H1 (cell line): ENCODE data around the gene PIK3R3. TPM values are rescaled to one million over a fixed set of nuclear protein-coding genes. Genes with fewer than 3 reads are reported as not detected.

Experiments
- CTCF ChIA-PET: fragments of 300-600 bp; sonication (Branson Sonifier 250); formaldehyde crosslinking; loops from one replicate; lab custom pipeline; 2021; ENCODE audit not compliant: partially characterized antibody; lab: Charles Lee
- POLR2A ChIA-PET: fragments of 300-600 bp; sonication (Branson Sonifier 250); formaldehyde crosslinking; loops from one replicate; lab custom pipeline; 2021; ENCODE audit warnings: inconsistent platforms; ENCODE audit not compliant: partially characterized antibody; lab: Charles Lee
- DNase-seq, 2 experiments: peaks; one replicate each; pipeline versions ENCODE4 v3.0.0 to v3.0.0-alpha.2; 2010 to 2022; ENCODE audit warnings: low spot score in 2 of 2, low read depth in 1 of 2, mixed read lengths in 1 of 2
- FAIRE-seq: peaks from 2 replicates; lab custom pipeline; 2011; peaks lifted over from hg19 to GRCh38; lab: Jason Lieb, UNC
- H2AFZ ChIP-seq: 2 replicates; pipeline ENCODE4 v1.8.1; 2012; ENCODE audit warnings: low read length, inconsistent platforms
- H2AK5ac ChIP-seq: 2 replicates; pipeline ENCODE4 v1.6.1; 2013; ENCODE audit warnings: low read depth, low read length
- H2BK120ac ChIP-seq: replicated peaks from 2 replicates; pipeline ENCODE3; 2013; ENCODE audit warnings: low read depth, low read length, inconsistent platforms
- H2BK12ac ChIP-seq: 2 replicates; pipeline ENCODE4 v1.6.1; 2013; ENCODE audit warnings: low read depth, low read length
- H2BK15ac ChIP-seq: 2 replicates; pipeline ENCODE4 v1.6.1; 2013; ENCODE audit warnings: low read length
- H2BK20ac ChIP-seq: 2 replicates; pipeline ENCODE4 v1.6.1; 2013; ENCODE audit warnings: low read length
- H2BK5ac ChIP-seq: 2 replicates; pipeline ENCODE4 v1.6.1; 2013; ENCODE audit warnings: low read depth, low read length
- H3K14ac ChIP-seq: 2 replicates; pipeline ENCODE4 v1.6.1; 2013; ENCODE audit warnings: inconsistent platforms; ENCODE audit not compliant: insufficient read length
- H3K18ac ChIP-seq: 2 replicates; pipeline ENCODE4 v1.6.1; 2013; ENCODE audit warnings: low read length; ENCODE audit errors: extremely low read depth
- H3K23ac ChIP-seq: 2 replicates; pipeline ENCODE4 v1.6.1; 2013; ENCODE audit warnings: inconsistent platforms; ENCODE audit not compliant: insufficient read length
- H3K23me2 ChIP-seq: 2 replicates; pipeline ENCODE4 v1.6.1; 2013; ENCODE audit warnings: low read depth, low read length
- H3K27ac ChIP-seq: 2 replicates; pipeline ENCODE4 v1.6.1; 2011; ENCODE audit warnings: low read depth, low read length, inconsistent platforms
- H3K27me3 ChIP-seq, 4 experiments: replicated peaks in 1 of 4; 1 replicate in 1 of 4; 2 replicates in 3 of 4; pipeline versions ENCODE4 v1.6.1 to v1.8.1; 2011 to 2013; ENCODE audit warnings: low read length in 3 of 4, mild to moderate bottlenecking in 3 of 4, inconsistent platforms in 2 of 4, mixed read lengths in 2 of 4, moderate library complexity in 1 of 4; ENCODE audit not compliant: control insufficient read depth in 3 of 4, insufficient read depth in 3 of 4; ENCODE audit errors: extremely low read depth in 1 of 4
- H3K36me3 ChIP-seq, 4 experiments: 2 replicates each; pipeline versions ENCODE4 v1.6.1 to v1.8.1; 2011 to 2013; ENCODE audit warnings: mild to moderate bottlenecking in 4 of 4, low read length in 3 of 4, moderate library complexity in 2 of 4, control low read depth in 1 of 4, inconsistent platforms in 1 of 4; ENCODE audit not compliant: insufficient read depth in 4 of 4, control insufficient read depth in 2 of 4
- H3K4ac ChIP-seq: replicated peaks from 2 replicates; pipeline ENCODE3; 2013; ENCODE audit warnings: low read length, low read depth, mixed read lengths, inconsistent platforms; ENCODE audit not compliant: insufficient read length
- H3K4me1 ChIP-seq, 4 experiments: replicated peaks in 1 of 4; 1 replicate in 1 of 4; 2 replicates in 3 of 4; pipeline versions ENCODE4 v1.6.1 to v1.8.1; 2011 to 2013; ENCODE audit warnings: low read length in 3 of 4, inconsistent platforms in 2 of 4, mixed read lengths in 1 of 4; ENCODE audit not compliant: insufficient read depth in 4 of 4, control insufficient read depth in 3 of 4
- H3K4me2 ChIP-seq, 2 experiments: 2 replicates each; pipeline versions ENCODE4 v1.6.1 to v1.8.1; 2011 to 2013; ENCODE audit warnings: low read depth in 2 of 2, low read length in 2 of 2, control low read depth in 1 of 2, inconsistent platforms in 1 of 2, mild to moderate bottlenecking in 1 of 2; ENCODE audit not compliant: insufficient read depth in 1 of 2
- H3K4me3 ChIP-seq, 4 experiments: fragments of 200-600, 300-600 bp in 1 of 4; sonication (generic), shearing (Covaris generic), sonication (Bioruptor Twin) in 1 of 4; 2 replicates each; pipeline versions ENCODE4 v1.5.1 to v1.8.1; 2011 to 2016; ENCODE audit warnings: low read length in 4 of 4, low read depth in 3 of 4, control low read depth in 2 of 4, inconsistent platforms in 2 of 4, mild to moderate bottlenecking in 2 of 4, mixed read lengths in 1 of 4, moderate library complexity in 1 of 4; ENCODE audit not compliant: insufficient read depth in 2 of 4; ENCODE audit errors: extremely low read depth in 1 of 4
- H3K56ac ChIP-seq: replicated peaks from 2 replicates; pipeline ENCODE3; 2013; ENCODE audit warnings: low read depth, mild to moderate bottlenecking, mixed read lengths, low read length, inconsistent platforms; ENCODE audit not compliant: insufficient read length
- H3K79me1 ChIP-seq: 2 replicates; pipeline ENCODE4 v1.6.1; 2013; ENCODE audit warnings: low read depth, low read length, control low read depth
- H3K79me2 ChIP-seq, 2 experiments: 2 replicates each; pipeline versions ENCODE4 v1.6.1 to v1.8.1; 2012 to 2013; ENCODE audit warnings: low read length in 2 of 2, mild to moderate bottlenecking in 2 of 2, inconsistent platforms in 1 of 2; ENCODE audit not compliant: insufficient read depth in 2 of 2, control insufficient read depth in 1 of 2
- H3K9ac ChIP-seq, 4 experiments: replicated peaks in 1 of 4; 1 replicate in 1 of 4; 2 replicates in 3 of 4; pipeline versions ENCODE4 v1.6.1 to v1.8.1; 2011 to 2013; ENCODE audit warnings: low read depth in 3 of 4, low read length in 3 of 4, control low read depth in 2 of 4, mild to moderate bottlenecking in 2 of 4, moderate library complexity in 2 of 4, inconsistent platforms in 1 of 4; ENCODE audit errors: extremely low read depth in 1 of 4
- H3K9me3 ChIP-seq, 2 experiments: 2 replicates each; pipeline versions ENCODE4 v1.6.1 to v1.8.1; 2012 to 2013; ENCODE audit warnings: mild to moderate bottlenecking in 2 of 2, moderate library complexity in 2 of 2, control low read depth in 1 of 2, inconsistent platforms in 1 of 2, low read depth in 1 of 2, low read length in 1 of 2, mixed read lengths in 1 of 2; ENCODE audit not compliant: insufficient read depth in 2 of 2
- H4K20me1 ChIP-seq, 2 experiments: replicated peaks in 1 of 2; 2 replicates each; pipeline versions ENCODE3 to v1.8.1; 2011 to 2013; ENCODE audit warnings: inconsistent platforms in 2 of 2, low read length in 2 of 2, mild to moderate bottlenecking in 1 of 2; ENCODE audit not compliant: insufficient read depth in 2 of 2, control insufficient read depth in 1 of 2
- H4K5ac ChIP-seq: 2 replicates; pipeline ENCODE4 v1.6.1; 2013; ENCODE audit warnings: low read length, low read depth, mixed read lengths, inconsistent platforms; ENCODE audit not compliant: insufficient read length
- H4K8ac ChIP-seq: 2 replicates; pipeline ENCODE4 v1.8.0; 2013; ENCODE audit warnings: mild to moderate bottlenecking, moderate library complexity, low read length, inconsistent platforms; ENCODE audit not compliant: insufficient read depth; ENCODE audit errors: extremely low read depth
- H4K91ac ChIP-seq: replicated peaks from 2 replicates; pipeline ENCODE3; 2013; ENCODE audit warnings: low read length, mixed read lengths, inconsistent platforms; ENCODE audit not compliant: insufficient read length
- CHD2 ChIP-seq: IDR thresholded peaks from 2 replicates; pipeline ENCODE4 v1.6.1; 2012; ENCODE audit warnings: low read length, improper control_type of control experiment
- FOSL1 ChIP-seq: IDR thresholded peaks from 2 replicates; pipeline ENCODE4 v1.6.1; 2011; ENCODE audit warnings: mild to moderate bottlenecking, low read depth, low read length, moderate library complexity; ENCODE audit not compliant: insufficient read depth
- GABPA ChIP-seq: IDR thresholded peaks from 2 replicates; pipeline ENCODE4 v1.6.1; 2011; ENCODE audit warnings: mild to moderate bottlenecking, low read length, moderate library complexity, borderline replicate concordance; ENCODE audit not compliant: insufficient read depth
- POU5F1 ChIP-seq: IDR thresholded peaks from 2 replicates; pipeline ENCODE4 v1.6.1; 2011; ENCODE audit warnings: low read depth, mild to moderate bottlenecking, low read length, moderate library complexity
- TBP ChIP-seq: IDR thresholded peaks from 2 replicates; pipeline ENCODE4 v1.6.1; 2011; ENCODE audit warnings: low read depth, low read length, improper control_type of control experiment
- YY1 ChIP-seq: IDR thresholded peaks from 2 replicates; pipeline ENCODE4 v1.6.1; 2011; ENCODE audit warnings: low read depth, mild to moderate bottlenecking, low read length
- WGBS, 2 experiments: shearing (Covaris generic) in 1 of 2; methylation state at CpG; one replicate each; pipeline versions ENCODE4 v1.1.6 to v1.1.7; 2013 to 2015; ENCODE audit warnings: low lambda C conversion rate in 2 of 2, mixed read lengths in 2 of 2, inconsistent platforms in 1 of 2, low coverage in 1 of 2, missing lambda C conversion rate in 1 of 2; ENCODE audit not compliant: insufficient replicate concordance in 2 of 2, insufficient coverage in 1 of 2, insufficient read length in 1 of 2; ENCODE audit errors: extremely low coverage in 1 of 2, missing lambda C conversion rate in 1 of 2; 5-methylcytosine and 5-hydroxymethylcytosine counted together
- polyA plus RNA-seq, 7 experiments: library from polyadenylated mRNA; depleted of rRNA in 3 of 7; stranded (reverse) in 5 of 7; unstranded in 2 of 7; fragments of >200 nt in 5 of 7; fragments of 200-250 nt in 2 of 7; gene quantifications; 1 replicate in 5 of 7; 2 replicates in 1 of 7; 4 replicates in 1 of 7; pipeline versions ENCODE4 v1.2.1 to v1.2.3, GENCODE V29; 2011 to 2013; ENCODE audit warnings: missing spikeins in 2 of 7, mixed read lengths in 2 of 7
- total RNA-seq: library from RNA; stranded (reverse); fragmentation: NEBNext Ultra II Directional; extraction: Animal tissue kit (Norgen Biotek cat#: 25700); gene quantifications from 2 replicates; pipeline ENCODE4 v1.2.1, GENCODE V29; 2021

Gene PIK3R3
- total and polyA plus RNA-seq, 2 of the 8 experiments (the other 6 are each of a cell fraction or from before 2014, with no cell fraction given) = 5.3 to 13.6 TPM

DNA sequence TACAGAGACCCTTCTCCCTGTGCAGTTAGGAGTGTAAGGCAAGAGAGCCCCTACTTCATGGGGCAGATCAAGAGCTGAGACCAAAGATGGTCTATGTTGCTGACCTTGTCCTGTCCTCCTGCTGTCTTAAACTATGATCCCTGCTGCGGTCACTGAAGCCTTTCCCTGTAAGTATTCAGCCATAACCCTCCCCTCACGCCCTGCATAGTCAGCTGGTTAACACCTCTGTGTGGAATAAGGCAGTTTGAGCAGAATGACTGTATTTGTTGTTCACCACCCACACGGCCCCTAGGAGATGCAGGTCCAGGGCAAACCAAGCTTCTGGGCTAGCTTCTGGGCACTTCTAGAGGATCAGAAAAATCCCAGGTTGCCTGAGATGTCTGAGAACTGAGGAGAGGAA, 42.8 kb upstream of the PIK3R3 start:
- no peak overlapping the region for H4K5ac ChIP-seq
- peak overlapping the region; percentile 15; the same call in 1 of the 2 replicates for H3K18ac ChIP-seq
- H3K4me2 ChIP-seq = no peak overlapping the region
- H3K4me1 ChIP-seq = peaks cover 6 to 25% (median 13%) of the 10 kb centered on the region in 4 experiments
- H2AK5ac ChIP-seq = no peak overlapping the region
- no peak overlapping the region for H2BK15ac ChIP-seq
- no peak overlapping the region for H4K8ac ChIP-seq
- H3K23ac ChIP-seq = no peak overlapping the region
- TF ChIP-seq TBP (no peak), FOSL1 (no peak), CHD2 (no peak), GABPA (no peak), YY1 (no peak), POU5F1 (no peak)
- TF ChIP-seq, all 59 proteins: peak for 0
- Histone ChIP-seq H4K91ac (no peak overlapping the region), H2AFZ (peak overlapping the region; percentile 24; the same call in 1 of the 2 replicates), H3K23me2 (peaks cover 2% of the 10 kb centered on the region; the same call in 1 of the 2 replicates), H2BK12ac (no peak overlapping the region), H3K36me3 (no peaks in the 10 kb centered on the region), H2BK20ac (no peak overlapping the region), H3K27ac (no peak overlapping the region), H4K20me1 (peaks cover 0 to 4% of the 10 kb centered on the region in 2 experiments), H3K9ac (no peak overlapping the region), H2BK120ac (no peak overlapping the region), H3K9me3 (no peaks in the 10 kb centered on the region), H2BK5ac (no peak overlapping the region), H3K56ac (no peak overlapping the region), H3K27me3 (no peaks in the 10 kb centered on the region; a peak in 1 of 7 replicates), H3K4me3 (no peak overlapping the region), H3K79me1 (0 out of 2 replicates have a peak, but pooled peaks cover 3% of the 10 kb centered on the region), H3K4ac (no peak overlapping the region), H3K14ac (no peak overlapping the region), H3K79me2 (no peaks in the 10 kb centered on the region)
- DNase-seq = no peak
- ChIA-PET CTCF (interaction anchor here (0.6 to 2.1 kb wide), 2 partner anchors 12 to 138 kb away, joined by 3 to 13 read pairs; no protein-coding TSS in a partner anchor), POLR2A (interaction anchor here (0.8 to 1.2 kb wide), 2 partner anchors 36 to 139 kb away, joined by 3 read pairs; no protein-coding TSS in a partner anchor)
- WGBS, 2 experiments = 84% methylated on average over 3 of the region's 3 CpGs; no CpG with 5 or more reads in 1 of the 2 experiments
- no peak for FAIRE-seq
